Cardiac septum (tissue), 1 donor: ENCODE results near the gene CD34. TPM values are rescaled to one million over a fixed set of nuclear protein-coding genes. Genes with fewer than 3 reads are reported as not detected.

Experiments
- DNase-seq: peaks from one replicate; pipeline ENCODE4 v3.0.0-alpha.2; 2020; ENCODE audit warnings: low spot score
- intact Hi-C: fragments of 100-400 bp; cut with DNase I; formaldehyde crosslinking; loops from one replicate; pipeline ENCODE4 v1.14.0; 2022
- total RNA-seq: library from RNA; stranded (reverse); fragmentation: NEBNext Ultra II Directional; extraction: Animal tissue kit (Norgen Biotek cat#: 25700); gene quantifications from one replicate; pipeline ENCODE4 v1.2.1, GENCODE V29; 2021
- donor health status: DM: no; HTN: no; CAD: no.

CD34 gene
- total RNA-seq, 1 donor from 2014 or later: 49.9 TPM

- intact Hi-C loops: no loop called here
Measured at GRCh38 chr1:207904391-207904790, 6.5 kb downstream of the CD34 start.

GRCh38 chr1:207903767-207904166, 7.2 kb downstream of the CD34 start:
- DNase-seq: no peak
- intact Hi-C loops: no loop called here

More at GRCh38 chr1:207904391-207904790, 6.5 kb downstream of the CD34 start:
- DNase-seq: no peak

GRCh38 chr1:207903053-207903452, 7.9 kb downstream of the CD34 start:
- intact Hi-C loops: no loop called here
- DNase-seq: no peak

GRCh38 chr1:207902566-207902965, 8.4 kb downstream of the CD34 start:
- no peak for DNase-seq

GRCh38 chr1:207901041-207901653, 9.8 kb downstream of the CD34 start:
- no peak for DNase-seq
- intact Hi-C loops: no loop called here

More at GRCh38 chr1:207902566-207902965, 8.4 kb downstream of the CD34 start:
- intact Hi-C loops: no loop called here

GRCh38 chr1:207898836-207899235, 12.1 kb downstream of the CD34 start:
- intact Hi-C loops: no loop called here
- DNase-seq: no peak

- DNase-seq: no peak
- intact Hi-C loops: no loop called here
Measured at GRCh38 chr1:207898260-207898659, 12.7 kb downstream of the CD34 start.

- intact Hi-C loops: loop anchor here (1.0 kb wide), 1 partner anchor 66 kb away; no protein-coding TSS in a partner anchor
- DNase-seq: no peak
Measured at GRCh38 chr1:207897188-207897587, 13.7 kb downstream of the CD34 start.

- no peak for DNase-seq
- intact Hi-C loops: no loop called here
Measured at GRCh38 chr1:207896547-207896946, 14.4 kb downstream of the CD34 start.

GRCh38 chr1:207894704-207895103, 16.2 kb downstream of the CD34 start:
- intact Hi-C loops: no loop called here
- DNase-seq: no peak

- intact Hi-C loops: no loop called here
Measured at GRCh38 chr1:207893737-207894582, 17.0 kb downstream of the CD34 start.

GRCh38 chr1:207892764-207893163, 18.2 kb downstream of the CD34 start:
- no peak for DNase-seq
- intact Hi-C loops: no loop called here

More at GRCh38 chr1:207893737-207894582, 17.0 kb downstream of the CD34 start:
- DNase-seq: no peak

GRCh38 chr1:207891148-207891547, 19.8 kb downstream of the CD34 start:
- no peak for DNase-seq
- intact Hi-C loops: loop anchor here (2.0 kb wide), 1 partner anchor 18 kb away; no protein-coding TSS in a partner anchor

- DNase-seq: no peak
- intact Hi-C loops: loop anchor here (2.0 kb wide), 1 partner anchor 19 kb away; no protein-coding TSS in a partner anchor
Measured at GRCh38 chr1:207890136-207890738, 20.7 kb downstream of the CD34 start.

- intact Hi-C loops: loop anchor here (5.0 to 10.0 kb wide), 2 partner anchors 204 to 356 kb away; partner anchors contain the start of gene PLXNA2
Measured at GRCh38 chr1:207888652-207889051, 22.3 kb downstream of the CD34 start.

GRCh38 chr1:207887542-207888201, 23.3 kb downstream of the CD34 start:
- intact Hi-C loops: loop anchor here (5.0 to 10.0 kb wide), 2 partner anchors 205 to 357 kb away; partner anchors contain the start of gene PLXNA2
- DNase-seq: no peak

More at GRCh38 chr1:207888652-207889051, 22.3 kb downstream of the CD34 start:
- no peak for DNase-seq

- intact Hi-C loops: loop anchor here (5.0 to 10.0 kb wide), 2 partner anchors 206 to 359 kb away; partner anchors contain the start of gene PLXNA2
- no peak for DNase-seq
Measured at GRCh38 chr1:207886227-207886626, 24.7 kb downstream of the CD34 start.

GRCh38 chr1:207885129-207886032, 25.5 kb downstream of the CD34 start:
- peak; percentile 93 for DNase-seq
- intact Hi-C loops: loop anchor here (1.0 to 10.0 kb wide), 3 partner anchors 78 to 359 kb away; partner anchors contain the start of gene PLXNA2
